ENCODE measurements around the gene GABPB2. TPM values are rescaled to one million over a fixed set of nuclear protein-coding genes. Genes with fewer than 3 reads are reported as not detected.
A peak's percentile ranks its signal among the peaks of the same experiment; 100 is the strongest.

GABPB2 gene
- polyA plus RNA-seq, 1 of the 3 experiments (the other 2 are of a cell fraction): 2.4 TPM

DNA sequence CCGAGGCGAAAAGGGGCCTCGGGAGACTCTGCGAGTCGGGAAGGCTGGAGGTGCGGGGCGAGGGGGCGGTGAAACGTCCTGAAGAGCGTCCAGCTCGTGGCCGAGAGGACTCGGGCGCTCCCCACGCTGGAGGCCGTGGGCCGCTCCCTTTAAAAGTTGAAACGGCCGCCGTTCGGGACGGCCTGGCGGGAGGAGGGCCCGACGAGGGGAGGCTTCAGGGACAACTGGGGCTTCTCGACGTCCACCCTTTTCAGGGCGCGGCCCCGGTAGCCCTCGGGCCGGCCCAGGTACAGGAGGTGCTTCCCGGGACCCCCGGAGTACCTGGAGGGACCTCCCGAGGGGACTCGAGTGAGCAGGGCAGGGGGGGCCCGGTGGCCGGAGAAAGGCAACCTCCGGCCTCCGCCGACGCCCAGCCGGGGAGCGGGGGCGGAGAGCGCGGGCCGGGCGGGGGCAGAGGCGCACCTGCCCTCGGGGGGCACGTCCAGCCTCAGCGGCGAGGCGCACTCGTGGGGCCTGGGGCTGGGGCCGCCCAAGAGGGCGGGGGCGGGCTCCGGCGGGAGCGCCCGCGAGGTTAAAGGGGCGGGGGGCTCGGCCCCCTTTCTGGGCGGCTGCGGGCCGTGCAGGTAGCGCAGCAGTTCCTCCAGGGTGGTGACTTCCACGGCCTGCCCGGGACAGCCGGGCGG lies 61.9 kb downstream of the GABPB2 start (continued):
- TF ChIP-seq, protein P1, sequence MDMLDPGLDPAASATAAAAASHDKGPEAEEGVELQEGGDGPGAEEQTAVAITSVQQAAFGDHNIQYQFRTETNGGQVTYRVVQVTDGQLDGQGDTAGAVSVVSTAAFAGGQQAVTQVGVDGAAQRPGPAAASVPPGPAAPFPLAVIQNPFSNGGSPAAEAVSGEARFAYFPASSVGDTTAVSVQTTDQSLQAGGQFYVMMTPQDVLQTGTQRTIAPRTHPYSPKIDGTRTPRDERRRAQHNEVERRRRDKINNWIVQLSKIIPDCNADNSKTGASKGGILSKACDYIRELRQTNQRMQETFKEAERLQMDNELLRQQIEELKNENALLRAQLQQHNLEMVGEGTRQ (IDR thresholded peaks at IDR 0.05; ENCODE audit: borderline replicate concordance, low read depth, low read length): no peak
- TF ChIP-seq RAD21 (IDR thresholded peaks at IDR 0.05; ENCODE audit: low read length) (no peak), RXRA (IDR thresholded peaks at IDR 0.05; ENCODE audit: borderline replicate concordance, low read depth) (no peak)

DNA sequence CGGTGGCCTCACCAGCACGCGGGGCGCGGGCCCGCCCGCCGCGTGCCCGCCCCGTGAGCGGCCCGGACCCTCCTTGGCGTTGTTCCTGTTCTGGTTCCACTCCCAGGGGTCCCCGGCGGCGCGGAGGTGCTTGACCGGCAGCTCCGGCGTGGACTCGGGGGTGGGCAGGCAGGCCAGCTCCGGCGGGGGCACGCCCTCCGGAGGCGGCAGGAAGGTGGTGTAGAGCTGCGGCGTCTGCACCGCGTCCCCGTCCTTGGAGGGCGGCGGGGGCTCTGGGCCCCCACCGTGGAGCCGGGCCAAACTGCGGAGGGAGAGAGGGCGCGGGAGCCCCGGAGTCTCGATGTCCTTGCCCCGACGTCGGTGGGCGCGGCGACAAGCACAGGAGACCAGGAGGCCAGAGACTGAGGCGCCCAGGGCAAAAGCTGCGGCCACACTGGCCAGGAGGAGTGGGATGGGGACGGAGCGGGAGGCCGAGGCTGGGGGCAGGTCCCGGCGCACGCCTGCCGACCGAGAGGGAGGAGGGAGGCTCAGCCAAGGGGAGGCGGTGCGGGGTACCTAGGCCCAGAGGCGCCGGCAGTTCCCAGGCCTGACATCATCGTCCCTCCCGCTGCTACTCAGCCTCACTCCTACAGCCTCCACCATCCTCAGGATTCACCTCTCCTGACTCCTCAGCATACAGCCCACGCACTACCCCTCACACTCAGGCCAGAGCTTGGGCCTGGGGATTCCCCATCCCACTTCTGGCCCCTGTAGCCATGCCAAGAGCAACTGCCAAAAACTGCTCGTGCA lies 62.7 kb downstream of the GABPB2 start:
- Histone ChIP-seq H2AFZ (ENCODE audit: low read depth) (no peak overlapping the region), H3F3A (replicated peaks; ENCODE audit: insufficient read depth) (peaks cover 13% of the 10 kb centered on the region), H3K4me1 (ENCODE audit: control insufficient read depth in 1 of 2, insufficient read depth in 2 of 2, low read depth in 1 of 2, low read length in 1 of 2) (no peaks in the 10 kb centered on the region), H3K27ac (ENCODE audit: low read depth in 2 of 2, low read length in 1 of 2) (no peak overlapping the region), H3K27me3 (ENCODE audit: insufficient read depth) (no peaks in the 10 kb centered on the region), H4K20me1 (ENCODE audit: insufficient read depth) (no peaks in the 10 kb centered on the region), H3K36me3 (replicated peaks in 1 of 2; ENCODE audit: control insufficient read depth in 1 of 2, insufficient read depth in 2 of 2, low read length in 1 of 2) (no peaks in the 10 kb centered on the region), H3K4me2 (no peak overlapping the region), H3K9me2 (no peaks in the 10 kb centered on the region), H3K79me2 (ENCODE audit: insufficient read depth) (no peaks in the 10 kb centered on the region), H3K9me3 (no peaks in the 10 kb centered on the region), H3K9ac (no peak overlapping the region), H3K4me3 (ENCODE audit: low read depth in 2 of 2, low read length in 1 of 2) (no peak overlapping the region)
- peak; percentile 18 for DNase-seq
- no peak for TF ChIP-seq GATA2 (CRISPR knock-in tag; IDR thresholded peaks at IDR 0.05)
- TF ChIP-seq GABPA (IDR thresholded peaks at IDR 0.05; ENCODE audit: low read depth): no peak
- 94% methylated on average over 31 of the region's 65 CpGs for WGBS (ENCODE audit: low lambda C conversion rate)
- ChIA-PET POLR2A (no interaction called here), CTCF (no interaction called here)

DNA sequence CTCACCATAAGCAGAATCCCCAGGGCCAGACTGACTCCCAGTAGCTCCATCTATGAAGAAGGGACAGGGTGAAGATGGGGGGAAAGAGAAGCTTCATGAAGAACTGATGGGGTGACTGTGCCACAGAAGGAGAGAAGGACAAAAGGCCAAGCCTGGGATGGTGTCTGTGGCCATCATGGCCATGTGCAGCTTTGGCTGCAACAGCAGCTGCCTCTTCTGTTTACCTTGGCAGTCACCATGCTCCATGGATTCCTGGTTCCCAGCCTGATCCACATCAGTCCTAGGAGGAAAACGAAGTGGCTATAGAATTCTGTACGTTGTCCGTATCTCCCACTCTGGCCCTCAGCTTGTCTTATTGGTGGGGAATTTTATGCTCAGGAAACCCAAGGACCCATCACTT lies 63.8 kb downstream of the GABPB2 start:
- WGBS (ENCODE audit: low lambda C conversion rate): 89% methylated on average over 3 of the region's 3 CpGs
- Histone ChIP-seq H3K9me3 (no peaks in the 10 kb centered on the region), H2AFZ (ENCODE audit: low read depth) (no peak overlapping the region), H3K4me2 (no peak overlapping the region), H3K36me3 (replicated peaks in 1 of 2; ENCODE audit: control insufficient read depth in 1 of 2, insufficient read depth in 2 of 2, low read length in 1 of 2) (no peaks in the 10 kb centered on the region), H3K79me2 (ENCODE audit: insufficient read depth) (no peaks in the 10 kb centered on the region), H3K9me2 (no peaks in the 10 kb centered on the region), H3K27me3 (ENCODE audit: insufficient read depth) (no peaks in the 10 kb centered on the region), H3K4me1 (ENCODE audit: control insufficient read depth in 1 of 2, insufficient read depth in 2 of 2, low read depth in 1 of 2, low read length in 1 of 2) (no peaks in the 10 kb centered on the region), H3F3A (replicated peaks; ENCODE audit: insufficient read depth) (peaks cover 13% of the 10 kb centered on the region), H3K9ac (no peak overlapping the region), H3K4me3 (ENCODE audit: low read depth in 2 of 2, low read length in 1 of 2) (no peak overlapping the region), H3K27ac (ENCODE audit: low read depth in 2 of 2, low read length in 1 of 2) (no peak overlapping the region), H4K20me1 (ENCODE audit: insufficient read depth) (no peaks in the 10 kb centered on the region)
- POLR2A ChIA-PET: no interaction called here
- no peak for TF ChIP-seq TAF1 (IDR thresholded peaks at IDR 0.05; ENCODE audit: borderline replicate concordance, low read depth, low read length)
- TF ChIP-seq GATA2 (CRISPR knock-in tag; IDR thresholded peaks at IDR 0.05): no peak
- no peak for TF ChIP-seq EZH2phosphoT487 (IDR thresholded peaks at IDR 0.05; ENCODE audit: borderline replicate concordance, low read depth)
- no peak for TF ChIP-seq FOXM1 (IDR thresholded peaks at IDR 0.05; ENCODE audit: low read depth)
- no peak for TF ChIP-seq CHD2 (IDR thresholded peaks at IDR 0.05; ENCODE audit: low read length, partially characterized antibody)
- TF ChIP-seq YY1 (IDR thresholded peaks at IDR 0.05; ENCODE audit: low read depth): no peak
- no peak for TF ChIP-seq POLR2AphosphoS5 (IDR thresholded peaks at IDR 0.05; ENCODE audit: low read depth, low read length)
- no peak for TF ChIP-seq RFX5 (IDR thresholded peaks at IDR 0.05; ENCODE audit: low read length)
- TF ChIP-seq MXI1 (IDR thresholded peaks at IDR 0.05; ENCODE audit: low read depth, low read length): no peak
- CTCF ChIA-PET: no interaction called here
- no peak for DNase-seq

All from SK-N-SH (cell line).